NT2/D1 (cell line): ENCODE data around the gene NCKAP1.
"Not testable (repeated sequence)": the region's sequence is repeated elsewhere in the genome, so short reads cannot be mapped to it uniquely, and the experiment has no call there.

Experiments
- DNase-seq: peaks from one replicate; pipeline ENCODE4 v3.0.0-alpha.2; 2011; ENCODE audit warnings: low read depth, low spot score
- H3K27me3 ChIP-seq: 2 replicates; pipeline ENCODE4 v1.6.0; 2011; ENCODE audit warnings: mild to moderate bottlenecking; ENCODE audit not compliant: insufficient read length, insufficient read depth
- H3K36me3 ChIP-seq: 2 replicates; pipeline ENCODE4 v1.6.1; 2011; ENCODE audit warnings: mild to moderate bottlenecking, low read length, mixed read lengths; ENCODE audit not compliant: insufficient read depth, insufficient read length
- H3K4me1 ChIP-seq: 2 replicates; pipeline ENCODE4 v1.5.1; 2011; ENCODE audit not compliant: insufficient read depth, insufficient read length
- H3K4me3 ChIP-seq: 2 replicates; pipeline ENCODE4 v1.5.1; 2011; ENCODE audit warnings: low read depth; ENCODE audit not compliant: insufficient read length
- H3K9ac ChIP-seq: 2 replicates; pipeline ENCODE4 v1.6.0; 2011; ENCODE audit warnings: low read depth; ENCODE audit not compliant: insufficient read length
- H3K9me3 ChIP-seq: 2 replicates; pipeline ENCODE4 v1.5.1; 2011; ENCODE audit warnings: mild to moderate bottlenecking, low read length; ENCODE audit not compliant: insufficient read depth
- SUZ12 ChIP-seq: IDR thresholded peaks from 2 replicates; pipeline ENCODE4 v1.6.1; 2011; ENCODE audit not compliant: insufficient read length, insufficient read depth; ENCODE audit errors: extremely low read depth
- YY1 ChIP-seq: IDR thresholded peaks from 2 replicates; pipeline ENCODE4 v1.6.1; 2011; ENCODE audit not compliant: insufficient read length, insufficient read depth
- ZNF274 ChIP-seq: IDR thresholded peaks from 2 replicates; pipeline ENCODE4 v1.6.1; 2011; ENCODE audit warnings: mild to moderate bottlenecking, low read depth, low read length

NCKAP1 gene

DNA sequence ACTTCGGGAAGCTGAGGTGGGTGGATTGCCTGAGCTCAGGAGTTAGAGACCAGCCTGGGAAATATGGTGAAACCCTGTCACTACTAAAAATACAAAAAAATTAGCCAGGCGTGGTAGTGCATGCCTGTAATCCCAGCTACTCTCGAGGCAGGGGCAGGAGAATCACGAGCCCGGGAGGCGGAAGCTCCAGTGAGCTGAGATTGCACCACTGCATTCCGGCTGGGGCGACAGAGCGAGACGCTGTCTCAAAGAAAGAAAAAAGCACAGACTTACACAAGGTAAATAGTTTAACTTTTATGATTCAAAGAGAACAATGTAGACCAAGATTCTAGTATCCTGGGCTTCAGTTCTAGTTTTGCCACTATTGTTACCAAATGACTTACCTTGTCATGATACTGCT is 37.4 kb downstream of the NCKAP1 start:
- H3K4me1 ChIP-seq, result no peaks in the 10 kb centered on the region
- no peaks in the 10 kb centered on the region for H3K9me3 ChIP-seq
- no peak for TF ChIP-seq YY1
- no peak for TF ChIP-seq ZNF274
- no peak for TF ChIP-seq SUZ12
- no peaks in the 10 kb centered on the region for H3K27me3 ChIP-seq
- peaks cover 47% of the 10 kb centered on the region for H3K36me3 ChIP-seq
- no peak overlapping the region for H3K4me3 ChIP-seq
- no peak overlapping the region for H3K9ac ChIP-seq
- no peak for DNase-seq

DNA sequence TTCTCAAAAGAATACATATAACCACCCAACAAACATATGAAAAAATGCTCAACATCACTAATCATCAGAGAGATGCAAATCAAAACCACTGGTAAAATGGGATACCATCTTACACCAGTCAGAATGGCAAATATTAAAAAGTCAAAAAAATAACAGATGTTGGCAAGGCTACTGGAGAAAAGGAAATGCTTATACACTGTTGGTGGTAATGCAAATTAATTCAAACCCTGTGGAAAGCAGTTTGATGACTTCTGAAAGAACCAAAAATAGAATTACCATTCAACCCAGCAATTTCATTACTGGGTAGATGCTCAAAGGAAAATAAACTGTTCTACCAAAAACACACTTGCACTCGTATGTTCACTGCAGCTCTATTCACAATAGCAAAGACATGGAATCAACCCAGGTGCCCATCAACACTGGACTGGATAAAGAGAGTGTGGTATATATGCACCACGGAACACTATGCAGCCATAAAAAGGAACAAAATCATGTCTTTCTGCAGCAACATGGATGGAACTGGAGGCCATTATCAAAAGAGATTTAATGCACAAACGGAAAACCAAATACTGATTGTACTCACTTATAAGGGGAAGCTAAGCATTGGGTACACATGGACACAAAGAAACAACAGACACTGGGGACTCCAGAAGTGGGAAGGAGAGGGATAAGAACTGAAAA is 38.8 kb downstream of the NCKAP1 start:
- no peak for DNase-seq
- Histone ChIP-seq H3K4me1 (no peaks in the 10 kb centered on the region), H3K36me3 (peaks cover 60% of the 10 kb centered on the region), H3K9me3 (no peaks in the 10 kb centered on the region), H3K9ac (no peak overlapping the region), H3K27me3 (no peaks in the 10 kb centered on the region), H3K4me3 (no peak overlapping the region)
- TF ChIP-seq SUZ12, result no peak
- no peak for TF ChIP-seq YY1
- no peak for TF ChIP-seq ZNF274

DNA sequence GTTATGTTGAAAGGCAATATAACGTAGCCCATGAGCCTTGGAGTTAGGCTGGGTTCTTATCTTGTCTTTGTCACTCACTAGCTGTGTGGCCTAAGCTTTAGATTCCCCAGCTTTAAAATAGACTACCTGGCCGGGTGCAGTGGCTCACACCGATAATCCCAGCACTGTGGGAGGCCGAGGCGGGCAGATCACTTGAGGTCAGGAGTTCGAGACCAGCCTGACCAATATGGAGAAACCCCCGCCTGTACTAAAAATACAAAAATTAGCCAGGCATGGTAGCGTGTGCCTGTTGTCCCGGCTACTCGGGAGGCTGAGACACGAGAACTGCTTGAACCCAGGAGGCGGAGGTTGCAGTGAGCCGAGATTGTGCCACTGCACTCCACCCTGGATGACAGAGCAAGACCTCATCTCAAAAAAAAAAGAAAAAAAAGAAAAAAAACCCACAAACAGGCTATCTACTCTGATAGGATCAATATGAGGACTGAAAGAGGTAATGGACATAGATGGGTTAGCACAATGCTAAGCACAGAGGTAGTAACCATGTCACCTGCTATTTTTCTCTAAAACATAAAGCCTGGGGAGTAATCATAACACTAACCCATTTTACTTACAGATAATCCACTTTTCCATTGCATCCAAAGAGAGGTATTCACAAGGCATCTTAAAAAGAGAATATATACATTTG is 43.9 kb downstream of the NCKAP1 start:
- Histone ChIP-seq H3K4me1 (no peaks in the 10 kb centered on the region), H3K9ac (no peak overlapping the region), H3K9me3 (no peaks in the 10 kb centered on the region), H3K36me3 (peaks cover 63% of the 10 kb centered on the region), H3K4me3 (no peak overlapping the region), H3K27me3 (no peaks in the 10 kb centered on the region)
- TF ChIP-seq ZNF274, result no peak
- TF ChIP-seq SUZ12, result no peak
- TF ChIP-seq YY1, result no peak
- no peak for DNase-seq

DNA sequence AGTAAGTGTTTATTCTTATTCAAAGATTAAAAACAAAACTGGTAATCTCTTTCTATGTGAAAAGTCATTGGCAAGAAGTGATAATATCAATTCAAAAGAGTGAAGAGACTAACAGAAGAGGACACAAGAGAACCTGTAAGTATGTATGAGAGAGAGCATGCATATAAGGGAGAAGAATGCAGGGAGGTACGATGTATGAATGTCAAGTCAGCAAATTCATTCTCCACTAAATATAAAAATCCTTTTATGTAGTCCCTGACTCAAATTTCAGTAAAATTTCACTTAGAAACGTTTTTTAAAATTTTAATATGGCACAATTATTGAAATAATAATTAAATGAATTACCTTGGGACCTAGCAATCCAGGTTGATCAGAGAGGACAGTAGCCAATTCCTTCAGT is 55.3 kb downstream of the NCKAP1 start:
- no peaks in the 10 kb centered on the region for H3K27me3 ChIP-seq
- no peak overlapping the region for H3K9ac ChIP-seq
- H3K4me3 ChIP-seq, result no peak overlapping the region
- H3K9me3 ChIP-seq, result no peaks in the 10 kb centered on the region
- H3K36me3 ChIP-seq, result peaks cover 78% of the 10 kb centered on the region
- no peak for DNase-seq
- H3K4me1 ChIP-seq, result no peaks in the 10 kb centered on the region
- TF ChIP-seq ZNF274 (no peak), SUZ12 (no peak), YY1 (no peak)

DNA sequence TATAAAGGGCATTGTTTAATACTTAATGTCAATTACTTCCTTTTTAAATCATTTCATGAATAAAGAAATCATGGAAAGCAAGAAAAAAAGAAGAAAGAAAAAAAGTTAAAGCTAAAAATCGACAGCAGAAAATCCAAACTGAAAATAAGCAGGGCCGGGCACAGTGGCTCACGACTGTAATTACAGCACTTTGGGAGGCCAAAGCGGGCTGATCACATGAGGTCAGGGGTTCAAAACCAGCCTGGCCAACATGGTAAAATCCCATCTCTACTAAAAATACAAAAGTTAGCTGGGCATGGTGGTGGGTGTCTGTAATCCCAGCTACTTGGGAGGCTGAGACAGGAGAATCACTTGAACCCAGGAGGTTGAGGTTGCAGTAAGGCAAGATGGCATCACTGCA is 56.8 kb downstream of the NCKAP1 start:
- not testable (repeated sequence) for H3K9me3 ChIP-seq, H3K4me3 ChIP-seq, H3K4me1 ChIP-seq, H3K27me3 ChIP-seq, DNase-seq, H3K9ac ChIP-seq
- H3K36me3 ChIP-seq, result peaks cover 81% of the 10 kb centered on the region

GRCh38 chr2:182980652-182981051 is 57.6 kb downstream of the NCKAP1 start:
- Histone ChIP-seq H3K36me3 (peaks cover 82% of the 10 kb centered on the region), H3K4me1 (no peaks in the 10 kb centered on the region)
- TF ChIP-seq SUZ12 (no peak), YY1 (no peak)

DNA sequence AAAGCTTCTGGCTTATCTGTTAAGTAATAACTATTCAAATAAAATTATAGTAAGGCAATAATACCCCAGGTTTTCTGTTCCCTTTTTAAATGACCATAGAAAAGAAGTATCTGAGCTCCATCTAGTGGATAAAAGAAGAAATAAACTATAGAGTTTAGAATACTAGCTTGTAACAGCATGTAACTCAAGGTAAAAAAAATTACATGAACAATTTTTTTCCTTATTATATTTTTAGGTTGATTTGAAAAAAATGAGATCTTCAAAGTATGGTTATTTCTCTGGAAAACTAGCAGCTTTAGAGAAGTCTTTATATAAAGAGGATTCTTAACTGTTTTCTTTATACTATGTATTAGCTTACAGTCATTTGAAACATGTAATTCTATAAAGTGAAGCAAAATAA is 58.1 kb downstream of the NCKAP1 start:
- TF ChIP-seq SUZ12 (no peak), YY1 (no peak), ZNF274 (no peak)
- Histone ChIP-seq H3K9me3 (no peaks in the 10 kb centered on the region), H3K4me1 (no peaks in the 10 kb centered on the region), H3K27me3 (no peaks in the 10 kb centered on the region), H3K36me3 (peaks cover 82% of the 10 kb centered on the region), H3K4me3 (no peak overlapping the region), H3K9ac (no peak overlapping the region)
- no peak for DNase-seq

More at GRCh38 chr2:182980652-182981051, 57.6 kb downstream of the NCKAP1 start:
- no peak overlapping the region for H3K9ac ChIP-seq
- H3K27me3 ChIP-seq, result no peaks in the 10 kb centered on the region
- no peaks in the 10 kb centered on the region for H3K9me3 ChIP-seq
- H3K4me3 ChIP-seq, result no peak overlapping the region
- no peak for DNase-seq
